HCT116 (cell line): ENCODE data around the gene MGP. TPM values are rescaled to one million over a fixed set of nuclear protein-coding genes. Genes with fewer than 3 reads are reported as not detected.

Experiments
- ATAC-seq: fragments of 200-7000 bp; cut with Tn5 transposase; 2 replicates; pipeline ENCODE4 v1.9.1; 2020; ENCODE audit warnings: mild to moderate bottlenecking, moderate library complexity
- BruUV-seq: library from RNA; stranded (reverse); fragments of 400-500 nt; replicated peaks from 2 replicates; lab custom pipeline; 2021; lab: Mats Ljungman, UMichigan
- CTCF ChIA-PET: fragments of 300-600 bp; sonication (Branson Sonifier 250); formaldehyde crosslinking; loops from one replicate; lab custom pipeline; 2021; ENCODE audit warnings: antibody characterized with exemption; lab: Charles Lee
- POLR2A ChIA-PET: fragments of 300-600, 350-600 bp; sonication (Branson Sonifier 250); formaldehyde crosslinking; loops from one replicate; lab custom pipeline; 2021; ENCODE audit warnings: antibody characterized with exemption; lab: Charles Lee
- RAD21 ChIA-PET, 2 experiments: fragments of 300-600 bp; sonication (Branson Sonifier 250); formaldehyde crosslinking; loops; one replicate each; lab custom pipeline; 2023; ENCODE audit warnings: low total read pairs in 2 of 2; ENCODE audit not compliant: uncharacterized antibody in 2 of 2, unreplicated experiment in 2 of 2, low non-redundant PET in 1 of 2; lab: Charles Lee
- DNase-seq: peaks from one replicate; pipeline ENCODE4 v3.0.0-alpha.2; 2010; ENCODE audit warnings: low read depth, low spot score
- H2AFZ ChIP-seq: fragments of 200-600 bp; shearing (Covaris generic), sonication (generic); 2 replicates; pipeline ENCODE4 v1.6.1; 2017; ENCODE audit warnings: low read depth, mixed run types, mixed read lengths, antibody characterized with exemption, low read length; ENCODE audit not compliant: poor library complexity, severe bottlenecking
- H3K27ac ChIP-seq: 2 replicates; pipeline ENCODE4 v1.5.1; 2012; ENCODE audit warnings: low read depth, low read length
- H3K27me3 ChIP-seq: fragments of 200-600 bp; sonication (generic); 2 replicates; pipeline ENCODE4 v1.6.1; 2016; ENCODE audit warnings: mixed run types, low read length, mixed read lengths; ENCODE audit not compliant: insufficient read depth
- H3K36me3 ChIP-seq, 2 experiments: fragments of 200-500 bp in 1 of 2; fragments of 200-600 bp in 1 of 2; sonication (Bioruptor generic) in 1 of 2; sonication (generic) in 1 of 2; 2 replicates each; pipeline versions ENCODE4 v1.5.1 to v1.6.1; 2014 to 2016; ENCODE audit warnings: low read length in 2 of 2, inconsistent platforms in 1 of 2, mixed read lengths in 1 of 2, mixed run types in 1 of 2; ENCODE audit not compliant: insufficient read depth in 2 of 2, control insufficient read depth in 1 of 2
- H3K4me1 ChIP-seq, 2 experiments: fragments of 200-600 bp in 1 of 2; sonication (generic) in 1 of 2; 2 replicates each; pipeline versions ENCODE4 v1.5.1 to v1.6.1; 2012 to 2017; ENCODE audit warnings: low read length in 2 of 2, inconsistent platforms in 1 of 2, mild to moderate bottlenecking in 1 of 2, mixed read lengths in 1 of 2, mixed run types in 1 of 2, moderate library complexity in 1 of 2; ENCODE audit not compliant: insufficient read depth in 2 of 2, control insufficient read depth in 1 of 2
- H3K4me2 ChIP-seq: fragments of 200-600 bp; sonication (generic); 2 replicates; pipeline ENCODE4 v1.6.1; 2017; ENCODE audit warnings: mixed run types, low read length, mixed read lengths
- H3K4me3 ChIP-seq, 2 experiments: fragments of 200-600 bp in 1 of 2; sonication (generic) in 1 of 2; replicated peaks in 1 of 2; 2 replicates each; pipeline ENCODE4 v1.5.1; 2011 to 2016; ENCODE audit warnings: low read length in 2 of 2, control low read depth in 1 of 2, low read depth in 1 of 2, mild to moderate bottlenecking in 1 of 2, mixed read lengths in 1 of 2, mixed run types in 1 of 2
- H3K79me2 ChIP-seq: fragments of 200-600 bp; sonication (generic); 2 replicates; pipeline ENCODE4 v1.6.1; 2017; ENCODE audit warnings: mild to moderate bottlenecking, mixed run types, low read length, moderate library complexity, mixed read lengths; ENCODE audit not compliant: insufficient read depth
- H3K9ac ChIP-seq: fragments of 200-600 bp; sonication (generic); 2 replicates; pipeline ENCODE4 v1.6.1; 2016; ENCODE audit warnings: low read length, mixed read lengths
- H3K9me2 ChIP-seq: fragments of 200-600 bp; sonication (generic), shearing (Covaris generic); 2 replicates; pipeline ENCODE4 v1.6.1; 2017; ENCODE audit warnings: mixed run types, mild to moderate bottlenecking, moderate library complexity; ENCODE audit not compliant: insufficient read depth
- H3K9me3 ChIP-seq, 2 experiments: fragments of 200-500 bp in 1 of 2; fragments of 200-600 bp in 1 of 2; sonication (Bioruptor generic) in 1 of 2; sonication (generic) in 1 of 2; 2 replicates each; pipeline ENCODE4 v1.6.1; 2014 to 2017; ENCODE audit warnings: low read length in 2 of 2, mixed read lengths in 2 of 2, inconsistent platforms in 1 of 2, low read depth in 1 of 2, mild to moderate bottlenecking in 1 of 2, mixed run types in 1 of 2, moderate library complexity in 1 of 2; ENCODE audit not compliant: control insufficient read depth in 1 of 2, insufficient read depth in 1 of 2
- H4K20me1 ChIP-seq: fragments of 200-600 bp; sonication (generic), shearing (Covaris generic); 2 replicates; pipeline ENCODE4 v1.6.1; 2017; ENCODE audit warnings: mixed run types, mild to moderate bottlenecking, moderate library complexity; ENCODE audit not compliant: insufficient read depth
- CBX3 ChIP-seq: IDR thresholded peaks from 2 replicates; pipeline ENCODE4 v1.6.1; 2012; ENCODE audit warnings: low read depth
- CEBPB ChIP-seq: IDR thresholded peaks from 2 replicates; pipeline ENCODE4 v1.6.1; 2012; ENCODE audit warnings: low read depth
- CTCF ChIP-seq, 3 experiments: fragments of 200-600 bp in 1 of 3; sonication (generic) in 1 of 3; IDR thresholded peaks in 2 of 3; conservative IDR thresholded peaks in 1 of 3; 2 replicates each; pipeline ENCODE4 v1.5.1; 2012 to 2017; ENCODE audit warnings: low read depth in 2 of 3, low read length in 2 of 3, antibody characterized with exemption in 1 of 3, borderline replicate concordance in 1 of 3, control low read depth in 1 of 3, mild to moderate bottlenecking in 1 of 3, mixed read lengths in 1 of 3, mixed run types in 1 of 3, moderate library complexity in 1 of 3; ENCODE audit not compliant: insufficient read depth in 1 of 3
- FOSL1 ChIP-seq: IDR thresholded peaks from 2 replicates; pipeline ENCODE4 v1.6.1; 2012; ENCODE audit warnings: low read depth
- JUND ChIP-seq: IDR thresholded peaks from 2 replicates; pipeline ENCODE4 v1.6.1; 2012
- POLR2A ChIP-seq: IDR thresholded peaks from 2 replicates; pipeline ENCODE4 v1.7.0; 2011; ENCODE audit warnings: borderline replicate concordance; ENCODE audit not compliant: insufficient read depth, insufficient read length; ENCODE audit errors: extremely low read depth
- TCF7L2 ChIP-seq: IDR thresholded peaks from 2 replicates; pipeline ENCODE4 v1.7.0; 2011; ENCODE audit warnings: borderline replicate concordance, inconsistent platforms; ENCODE audit not compliant: insufficient read depth, insufficient read length; ENCODE audit errors: extremely low read depth
- ZNF274 ChIP-seq: fragments of 200-500 bp; sonication (Bioruptor generic); IDR thresholded peaks from 2 replicates; pipeline ENCODE4 v1.6.1; 2014; ENCODE audit warnings: mild to moderate bottlenecking, low read depth, low read length, inconsistent platforms
- intact Hi-C: fragments of 100-400 bp; cut with micrococcal nuclease; formaldehyde crosslinking; loops from 2 replicates; pipeline ENCODE4 v1.10.0; 2022
- total RNA-seq: library from RNA; stranded (reverse); gene quantifications from one replicate; pipeline ENCODE4 v1.2.1, GENCODE V29; 2021; ENCODE audit not compliant: unreplicated experiment
- TF ChIP-seq, protein P1 (sequence below): IDR thresholded peaks from 2 replicates; pipeline ENCODE4 v1.6.1; 2012
- TF ChIP-seq, protein P2 (sequence below): IDR thresholded peaks from 2 replicates; pipeline ENCODE4 v1.6.1; 2012

The MGP gene
- total RNA-seq, 1 experiment from 2014 or later = 1.3 TPM

DNA sequence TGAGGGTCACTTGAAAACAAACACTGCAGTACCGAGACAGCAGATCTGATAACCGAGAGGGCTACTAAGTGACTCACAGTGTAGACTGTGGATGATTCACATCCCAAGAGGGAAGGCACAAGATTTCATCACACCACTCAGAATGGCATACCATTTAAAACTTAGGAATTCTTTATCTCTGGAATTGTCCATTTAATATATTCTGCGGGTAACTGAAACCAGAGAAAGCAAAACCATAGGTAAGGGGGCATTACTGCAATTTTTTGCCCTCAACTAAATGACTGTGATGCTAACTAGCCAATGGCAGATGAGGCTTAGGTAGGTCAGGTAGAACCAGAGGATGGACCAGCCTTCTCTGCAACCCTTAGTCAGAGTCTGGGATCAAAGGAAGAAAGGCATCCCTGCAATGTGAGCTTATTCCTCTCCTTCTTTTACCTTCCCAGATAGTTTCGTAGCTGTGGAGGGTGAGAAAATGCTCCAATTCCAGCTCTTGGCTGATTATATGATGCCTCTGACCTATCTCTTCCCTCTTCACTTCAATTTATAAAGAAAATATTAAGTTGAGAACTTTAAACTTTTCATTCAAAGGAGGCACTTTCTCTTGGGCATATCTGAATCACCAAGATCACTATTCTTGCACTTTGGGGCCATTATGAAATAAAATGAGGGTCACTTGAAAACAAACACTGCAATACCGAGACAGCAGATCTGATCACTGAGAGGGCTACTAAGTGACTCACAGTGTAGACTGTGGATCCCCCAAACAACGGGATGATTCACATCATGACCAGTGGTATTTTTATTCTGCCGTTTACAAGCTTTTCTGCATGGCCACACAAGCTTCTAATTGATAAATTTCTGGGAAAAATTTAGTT lies 49.1 kb downstream of the MGP start:
- TF ChIP-seq CTCF (IDR thresholded peaks at IDR 0.05 in 2 of 3, conservative IDR thresholded peaks at IDR 0.05 in 1 of 3; ENCODE audit: borderline replicate concordance in 1 of 3, insufficient read depth in 1 of 3, low read depth in 2 of 3, low read length in 2 of 3) (no peak), POLR2A (no peak), ZNF274 (no peak), JUND (peak; percentile 45), FOSL1 (peak; percentile 66), TCF7L2 (peak; percentile 35), CEBPB (peak; percentile 83), CBX3 (0 out of 2 replicates have a peak, but pooled peaks have one; percentile 45)
- TF ChIP-seq, protein P1, sequence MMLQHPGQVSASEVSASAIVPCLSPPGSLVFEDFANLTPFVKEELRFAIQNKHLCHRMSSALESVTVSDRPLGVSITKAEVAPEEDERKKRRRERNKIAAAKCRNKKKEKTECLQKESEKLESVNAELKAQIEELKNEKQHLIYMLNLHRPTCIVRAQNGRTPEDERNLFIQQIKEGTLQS = peak; percentile 66; the same call in 1 of the 2 replicates
- TF ChIP-seq, protein P2, sequence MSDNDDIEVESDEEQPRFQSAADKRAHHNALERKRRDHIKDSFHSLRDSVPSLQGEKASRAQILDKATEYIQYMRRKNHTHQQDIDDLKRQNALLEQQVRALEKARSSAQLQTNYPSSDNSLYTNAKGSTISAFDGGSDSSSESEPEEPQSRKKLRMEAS = no peak
- intact Hi-C loops = no loop called here
- Histone ChIP-seq H3K4me2 (peak overlapping the region; percentile 38), H3K9me3 (no peaks in the 10 kb centered on the region), H3K9me2 (no peaks in the 10 kb centered on the region), H3K4me1 (peaks cover 0 to 15% of the 10 kb centered on the region in 2 experiments; a peak in 2 of 4 replicates), H3K9ac (no peak overlapping the region), H3K4me3 (no peak overlapping the region), H3K79me2 (no peaks in the 10 kb centered on the region), H3K27me3 (no peaks in the 10 kb centered on the region), H3K36me3 (no peaks in the 10 kb centered on the region), H2AFZ (no peak overlapping the region), H3K27ac (no peak overlapping the region), H4K20me1 (no peaks in the 10 kb centered on the region)
- ATAC-seq (peak; percentile 84), DNase-seq (no peak)
- RAD21 ChIA-PET = no interaction called here
- BruUV-seq = no TSS peak
- CTCF ChIA-PET = no interaction called here
- POLR2A ChIA-PET = no interaction called here
